ENCODE measurements around the gene ABCC4. TPM values are rescaled to one million over a fixed set of nuclear protein-coding genes. Genes with fewer than 3 reads are reported as not detected.
"Not testable (repeated sequence)": the region's sequence is repeated elsewhere in the genome, so short reads cannot be mapped to it uniquely, and the experiment has no call there.

ABCC4 gene
- total RNA-seq, 1 experiment from 2014 or later, result 12.9 TPM

GRCh38 chr13:95289020-95289444, 12.2 kb downstream of the ABCC4 start:
- no peak overlapping the region for H3K4me3 ChIP-seq
- no peak overlapping the region for H3K27ac ChIP-seq
- no peaks in the 10 kb centered on the region for H3K27me3 ChIP-seq (replicated peaks)
- no peaks in the 10 kb centered on the region for H3K36me3 ChIP-seq
- H3K9me3 ChIP-seq (replicated peaks), result no peaks in the 10 kb centered on the region
- no peak for DNase-seq (ENCODE audit: low read depth in 1 of 2, low spot score in 2 of 2)
- H3K4me1 ChIP-seq (replicated peaks), result no peaks in the 10 kb centered on the region

- H3K36me3 ChIP-seq, result no peaks in the 10 kb centered on the region
- H3K9me3 ChIP-seq (replicated peaks), result no peaks in the 10 kb centered on the region
- H3K27me3 ChIP-seq (replicated peaks), result no peaks in the 10 kb centered on the region
- no peak overlapping the region for H3K27ac ChIP-seq
- H3K4me3 ChIP-seq, result no peak overlapping the region
- peaks cover 21% of the 10 kb centered on the region for H3K4me1 ChIP-seq (replicated peaks)
- DNase-seq (ENCODE audit: low read depth in 1 of 2, low spot score in 2 of 2), result no peak
Observed at GRCh38 chr13:95284436-95284835, 16.8 kb downstream of the ABCC4 start.

- Histone ChIP-seq H3K4me1 (replicated peaks) (peaks cover 35% of the 10 kb centered on the region), H3K9me3 (replicated peaks) (no peaks in the 10 kb centered on the region), H3K27me3 (replicated peaks) (no peaks in the 10 kb centered on the region), H3K27ac (no peak overlapping the region), H3K36me3 (no peaks in the 10 kb centered on the region), H3K4me3 (no peak overlapping the region)
- DNase-seq (ENCODE audit: low read depth in 1 of 2, low spot score in 2 of 2), result no peak
Observed at GRCh38 chr13:95279016-95279415, 22.2 kb downstream of the ABCC4 start.

GRCh38 chr13:95276037-95276505, 25.2 kb downstream of the ABCC4 start:
- no peak for DNase-seq (ENCODE audit: low read depth in 1 of 2, low spot score in 2 of 2)
- Histone ChIP-seq H3K9me3 (replicated peaks) (no peaks in the 10 kb centered on the region), H3K27me3 (replicated peaks) (no peaks in the 10 kb centered on the region), H3K4me3 (no peak overlapping the region), H3K4me1 (replicated peaks) (peaks cover 44% of the 10 kb centered on the region), H3K27ac (no peak overlapping the region), H3K36me3 (no peaks in the 10 kb centered on the region)

DNA sequence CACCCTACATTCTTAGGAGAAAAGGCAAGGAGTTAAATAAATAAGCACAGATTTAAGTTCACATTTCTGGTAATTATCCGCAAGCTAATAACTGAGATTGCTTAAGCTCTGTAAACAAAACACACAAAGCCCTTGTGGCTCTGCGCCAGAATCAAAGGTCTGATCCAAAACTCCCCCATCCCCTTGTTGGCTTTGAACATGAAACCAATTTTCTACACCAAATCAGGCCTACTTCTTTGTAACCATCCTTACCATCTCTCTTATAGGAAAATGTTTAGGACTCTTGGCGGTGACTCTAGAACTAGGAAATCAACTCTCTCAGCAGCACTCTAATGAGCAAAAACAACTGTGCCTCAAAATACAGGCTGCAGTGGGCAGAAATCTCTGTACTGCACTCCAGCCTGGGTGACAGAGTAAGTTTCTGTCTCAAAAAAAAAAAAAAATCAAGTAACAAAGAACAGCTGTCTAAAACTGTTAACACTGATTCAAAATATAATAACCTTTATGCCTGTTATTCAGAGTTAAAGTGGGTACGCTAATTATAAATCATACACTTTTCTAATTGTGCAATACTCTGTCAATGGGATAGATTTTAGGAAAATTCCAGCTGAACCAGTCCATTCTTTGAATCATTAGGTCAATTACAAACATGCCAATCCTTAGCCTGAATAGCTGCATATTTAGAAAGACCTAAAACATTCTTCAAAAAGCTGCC, 25.8 kb downstream of the ABCC4 start:
- H3K27me3 ChIP-seq (replicated peaks), result no peaks in the 10 kb centered on the region
- H3K36me3 ChIP-seq, result no peaks in the 10 kb centered on the region
- no peak for DNase-seq (ENCODE audit: low read depth in 1 of 2, low spot score in 2 of 2)
- no peaks in the 10 kb centered on the region for H3K9me3 ChIP-seq (replicated peaks)
- no peak overlapping the region for H3K4me3 ChIP-seq
- no peak overlapping the region for H3K27ac ChIP-seq
- peaks cover 44% of the 10 kb centered on the region for H3K4me1 ChIP-seq (replicated peaks)

DNA sequence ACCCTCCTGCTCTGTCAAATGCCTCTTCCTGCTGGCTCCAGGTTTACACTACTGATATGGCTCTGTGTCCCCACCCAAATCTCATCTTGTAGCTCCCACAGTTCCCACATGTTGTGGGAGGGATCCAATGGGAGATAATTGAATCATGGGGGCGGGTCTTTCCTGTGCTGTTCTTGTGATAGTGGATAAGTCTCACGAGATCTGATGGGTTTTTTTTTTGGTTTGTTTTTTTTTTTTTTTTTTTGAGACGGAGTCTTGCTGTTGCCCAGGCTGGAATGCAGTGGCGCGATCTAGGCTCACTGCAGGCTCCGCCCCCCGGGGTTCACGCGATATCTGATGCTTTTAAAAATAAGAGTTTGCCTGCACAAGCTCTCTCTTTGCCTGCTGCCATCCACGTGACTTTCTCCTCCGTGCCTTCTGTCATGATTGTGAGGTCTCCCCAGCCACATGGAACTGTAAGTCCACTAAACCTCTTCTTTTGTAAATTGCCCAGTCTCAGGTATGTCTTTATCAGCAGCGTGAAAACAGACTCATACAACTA, 27.6 kb downstream of the ABCC4 start:
- H3K4me1 ChIP-seq (replicated peaks), result peaks cover 51% of the 10 kb centered on the region
- not testable (repeated sequence) for H3K27ac ChIP-seq; H3K9me3 ChIP-seq (replicated peaks); H3K4me3 ChIP-seq; H3K27me3 ChIP-seq (replicated peaks); DNase-seq (ENCODE audit: low read depth in 1 of 2, low spot score in 2 of 2); H3K36me3 ChIP-seq

DNA sequence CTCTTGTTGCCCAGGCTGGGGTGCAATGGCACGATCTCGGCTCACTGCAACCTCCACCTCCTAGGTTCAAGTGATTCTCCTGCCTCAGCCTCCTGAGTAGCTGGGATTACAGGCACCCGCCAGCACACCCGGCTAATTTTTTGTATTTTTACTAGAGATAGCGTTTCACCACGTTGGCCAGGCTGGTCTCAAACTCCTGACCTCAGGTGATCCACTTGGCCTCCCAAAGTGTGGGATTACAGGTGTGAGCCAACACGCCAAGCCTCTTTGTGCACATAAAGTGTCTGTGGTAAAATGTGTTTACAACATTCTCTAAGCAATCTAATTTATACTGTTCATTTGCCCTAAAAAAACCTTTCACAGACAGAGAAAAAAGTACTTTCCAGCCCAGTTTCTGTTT, 29.2 kb downstream of the ABCC4 start:
- DNase-seq (ENCODE audit: low read depth in 1 of 2, low spot score in 2 of 2); H3K36me3 ChIP-seq; H3K27me3 ChIP-seq (replicated peaks); H3K4me3 ChIP-seq; H3K9me3 ChIP-seq (replicated peaks): not testable (repeated sequence)
- Histone ChIP-seq H3K27ac (peak overlapping the region; percentile 68), H3K4me1 (replicated peaks) (peaks cover 65% of the 10 kb centered on the region)

DNA sequence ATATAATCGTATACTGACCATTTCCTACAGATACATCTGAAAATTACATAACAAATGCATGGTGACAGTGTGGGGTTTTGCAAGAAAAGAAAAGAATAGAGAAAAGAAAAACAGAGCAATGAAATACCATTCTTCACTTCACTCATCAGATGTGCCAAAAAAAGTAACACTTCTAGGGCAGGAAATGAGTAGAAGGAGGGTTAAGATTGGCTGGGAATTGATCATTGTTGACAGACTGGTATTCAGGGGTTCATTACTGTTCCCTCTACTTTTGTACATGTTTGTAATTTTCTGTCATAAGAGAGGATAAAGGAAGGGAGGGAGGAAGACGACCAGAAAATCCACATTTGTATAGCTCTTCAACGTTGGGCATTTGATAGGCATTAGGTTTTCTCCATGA, 31.5 kb downstream of the ABCC4 start:
- H3K27ac ChIP-seq, result no peak overlapping the region
- no peak for DNase-seq (ENCODE audit: low read depth in 1 of 2, low spot score in 2 of 2)
- H3K27me3 ChIP-seq (replicated peaks), result no peaks in the 10 kb centered on the region

DNA sequence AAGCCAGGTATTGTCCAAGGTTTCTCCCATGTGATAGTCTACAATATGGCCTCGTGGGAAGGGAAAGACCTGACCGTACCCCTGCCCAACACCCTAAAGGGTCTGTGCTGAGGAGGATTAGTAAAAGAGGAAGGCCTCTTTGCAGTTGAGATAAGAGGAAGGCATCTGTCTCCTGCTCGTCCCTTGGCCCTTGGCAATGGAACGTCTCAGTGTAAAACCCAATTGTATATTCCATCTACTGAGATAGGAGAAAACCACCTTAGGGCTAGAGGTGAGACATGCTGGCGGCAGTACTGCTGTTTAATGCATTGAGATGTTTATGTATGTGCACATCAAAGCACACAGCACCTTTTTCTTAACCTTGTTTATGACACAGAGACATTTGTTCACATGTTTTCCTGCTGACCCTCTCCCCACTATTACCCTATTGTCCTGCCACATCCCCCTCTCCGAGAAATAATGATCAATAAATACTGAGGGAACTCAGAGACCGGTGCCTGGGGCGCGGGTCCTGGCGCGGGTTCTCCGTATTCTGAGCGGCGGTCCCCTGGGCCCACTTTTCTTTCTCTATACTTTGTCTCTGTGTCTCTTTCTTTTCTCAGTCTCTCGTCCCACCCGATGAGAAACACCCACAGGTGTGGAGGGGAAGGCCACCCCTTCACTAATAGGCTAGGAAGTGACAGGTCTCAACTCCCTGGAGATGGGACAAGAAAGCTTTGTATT, 32.7 kb downstream of the ABCC4 start:
- H3K27ac ChIP-seq, result peak overlapping the region; percentile 29; the same call in 1 of the 2 replicates
- not testable (repeated sequence) for H3K4me3 ChIP-seq; H3K27me3 ChIP-seq (replicated peaks); H3K36me3 ChIP-seq; DNase-seq (ENCODE audit: low read depth in 1 of 2, low spot score in 2 of 2); H3K9me3 ChIP-seq (replicated peaks)
- peaks cover 55% of the 10 kb centered on the region for H3K4me1 ChIP-seq (replicated peaks)

More for the DNA sequence above, 31.5 kb downstream of the ABCC4 start:
- no peak overlapping the region for H3K4me3 ChIP-seq
- H3K9me3 ChIP-seq (replicated peaks), result no peaks in the 10 kb centered on the region
- peaks cover 62% of the 10 kb centered on the region for H3K4me1 ChIP-seq (replicated peaks)
- no peaks in the 10 kb centered on the region for H3K36me3 ChIP-seq

- Histone ChIP-seq H3K36me3 (no peaks in the 10 kb centered on the region), H3K4me1 (replicated peaks) (peaks cover 55% of the 10 kb centered on the region), H3K4me3 (no peak overlapping the region), H3K27ac (peak overlapping the region; percentile 93), H3K27me3 (replicated peaks) (no peaks in the 10 kb centered on the region), H3K9me3 (replicated peaks) (0 out of 2 replicates have a peak, but pooled peaks cover 2% of the 10 kb centered on the region)
- DNase-seq (ENCODE audit: low read depth in 1 of 2, low spot score in 2 of 2), result peak; percentile 80 to 84
Observed at GRCh38 chr13:95267662-95268342, 33.4 kb downstream of the ABCC4 start.

- Histone ChIP-seq H3K4me3 (no peak overlapping the region), H3K9me3 (replicated peaks) (0 out of 2 replicates have a peak, but pooled peaks cover 2% of the 10 kb centered on the region), H3K36me3 (no peaks in the 10 kb centered on the region), H3K27me3 (replicated peaks) (no peaks in the 10 kb centered on the region), H3K27ac (no peak overlapping the region), H3K4me1 (replicated peaks) (peaks cover 25% of the 10 kb centered on the region)
- DNase-seq (ENCODE audit: low read depth in 1 of 2, low spot score in 2 of 2), result no peak
Observed at GRCh38 chr13:95264225-95264624, 37.0 kb downstream of the ABCC4 start.

GRCh38 chr13:95262837-95263384, 38.3 kb downstream of the ABCC4 start:
- peaks cover 14% of the 10 kb centered on the region for H3K4me1 ChIP-seq (replicated peaks)
- no peak overlapping the region for H3K4me3 ChIP-seq
- no peaks in the 10 kb centered on the region for H3K36me3 ChIP-seq
- H3K27ac ChIP-seq, result no peak overlapping the region
- DNase-seq (ENCODE audit: low read depth in 1 of 2, low spot score in 2 of 2), result no peak
- no peaks in the 10 kb centered on the region for H3K27me3 ChIP-seq (replicated peaks)
- 0 out of 2 replicates have a peak, but pooled peaks cover 2% of the 10 kb centered on the region for H3K9me3 ChIP-seq (replicated peaks)

DNA sequence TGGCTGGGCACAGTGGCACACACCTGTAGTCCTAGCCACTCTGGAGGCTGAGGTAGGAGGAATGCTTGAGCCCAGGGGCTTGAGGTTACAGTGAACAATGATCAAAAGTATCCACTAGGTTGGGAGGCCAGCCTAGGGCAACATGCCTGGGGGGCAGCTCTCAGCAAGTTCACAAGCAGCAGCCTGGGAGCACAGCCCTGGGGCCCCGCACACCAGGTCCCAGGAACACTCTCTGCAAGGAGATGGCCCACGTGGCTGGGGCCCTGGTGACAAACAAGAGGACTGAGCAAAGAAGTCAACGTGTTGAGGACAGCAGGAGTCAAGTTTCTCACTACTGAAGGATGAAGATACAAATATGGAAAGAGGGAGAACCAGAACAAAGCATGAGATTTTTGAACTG, 39.3 kb downstream of the ABCC4 start:
- Histone ChIP-seq H3K27me3 (replicated peaks) (no peaks in the 10 kb centered on the region), H3K4me1 (replicated peaks) (peaks cover 5% of the 10 kb centered on the region), H3K27ac (no peak overlapping the region), H3K36me3 (no peaks in the 10 kb centered on the region), H3K4me3 (no peak overlapping the region), H3K9me3 (replicated peaks) (0 out of 2 replicates have a peak, but pooled peaks cover 2% of the 10 kb centered on the region)
- DNase-seq (ENCODE audit: low read depth in 1 of 2, low spot score in 2 of 2), result no peak
